GM12878 (cell line): ENCODE results near the gene SULF2. TPM values are rescaled to one million over a fixed set of nuclear protein-coding genes. Genes with fewer than 3 reads are reported as not detected.

ENCODE experiments used
- ATAC-seq: fragments of 200-7000 bp; cut with Tn5 transposase; 3 replicates; pipeline ENCODE4 v1.9.1; 2020; ENCODE audit warnings: mild to moderate bottlenecking, moderate library complexity
- BruUV-seq: library from RNA; stranded (reverse); fragments of 400-500 nt; replicated peaks from 2 replicates; lab custom pipeline; 2021; lab: Mats Ljungman, UMichigan
- CTCF ChIA-PET: fragments of 300-600 bp; sonication (Branson Sonifier 250); formaldehyde crosslinking; extraction: SDS; loops from one replicate; lab custom pipeline; 2021; ENCODE audit warnings: inconsistent platforms; lab: Yijun Ruan, JAX
- POLR2A ChIA-PET: fragments of 350-600 bp; formaldehyde crosslinking; extraction: SDS; loops from one replicate; lab custom pipeline; 2021; ENCODE audit warnings: inconsistent platforms; lab: Charles Lee
- RAD21 ChIA-PET: fragments of 300-600 bp; sonication (Branson Sonifier 250); formaldehyde crosslinking; loops from one replicate; lab custom pipeline; 2023; ENCODE audit warnings: antibody characterized with exemption; ENCODE audit not compliant: unreplicated experiment; lab: Charles Lee
- SMC1A ChIA-PET: fragments of 300-600 bp; sonication (Branson Sonifier 250); formaldehyde crosslinking; loops from one replicate; lab custom pipeline; 2023; ENCODE audit not compliant: unreplicated experiment, uncharacterized antibody; lab: Charles Lee
- DNase-seq: peaks from one replicate; pipeline ENCODE4 v3.0.0-alpha.2; 2011; ENCODE audit warnings: low read depth, low spot score
- FAIRE-seq: peaks from 3 replicates; lab custom pipeline; 2011; peaks lifted over from hg19 to GRCh38; lab: Jason Lieb, UNC
- H2AFZ ChIP-seq: 2 replicates; pipeline ENCODE4 v1.6.0; 2011; ENCODE audit warnings: low read depth, low read length, control low read depth; ENCODE audit not compliant: control insufficient read depth
- H3K27ac ChIP-seq: 2 replicates; pipeline ENCODE4 v1.5.1; 2011; ENCODE audit warnings: control low read depth; ENCODE audit not compliant: control insufficient read depth, insufficient read depth
- H3K27me3 ChIP-seq, 2 experiments: replicated peaks in 1 of 2; 2 replicates each; pipeline versions ENCODE4 v1.6.0 to v1.6.1; 2011; ENCODE audit warnings: low read length in 1 of 2; ENCODE audit not compliant: control insufficient read depth in 2 of 2, insufficient read depth in 2 of 2
- H3K36me3 ChIP-seq, 2 experiments: 2 replicates each; pipeline ENCODE4 v1.5.1; 2011; ENCODE audit warnings: low read length in 1 of 2; ENCODE audit not compliant: control insufficient read depth in 2 of 2, insufficient read depth in 2 of 2
- H3K4me1 ChIP-seq: 2 replicates; pipeline ENCODE4 v1.6.1; 2011; ENCODE audit warnings: mild to moderate bottlenecking, low read length, moderate library complexity, mixed read lengths; ENCODE audit not compliant: control insufficient read depth, insufficient read depth
- H3K4me2 ChIP-seq: 2 replicates; pipeline ENCODE4 v1.6.0; 2011; ENCODE audit warnings: control low read depth; ENCODE audit not compliant: control insufficient read depth, insufficient read depth
- H3K4me3 ChIP-seq: fragments of 200-600 bp; sonication (generic); 2 replicates; pipeline ENCODE4 v1.5.1; 2016
- H3K79me2 ChIP-seq: 2 replicates; pipeline ENCODE4 v1.6.0; 2011; ENCODE audit warnings: low read length; ENCODE audit not compliant: control insufficient read depth, insufficient read depth
- H3K9ac ChIP-seq: 2 replicates; pipeline ENCODE4 v1.8.0; 2011; ENCODE audit warnings: low read length, control low read depth, mixed read lengths; ENCODE audit not compliant: control insufficient read depth, insufficient read depth
- H3K9me3 ChIP-seq: replicated peaks from 3 replicates; pipeline ENCODE4 v1.5.1; 2011; ENCODE audit warnings: mild to moderate bottlenecking, low read length; ENCODE audit not compliant: control insufficient read depth, insufficient read depth
- H4K20me1 ChIP-seq: 2 replicates; pipeline ENCODE4 v1.6.0; 2011; ENCODE audit not compliant: control insufficient read depth, insufficient read depth
- KLF5 ChIP-seq: fragments of 450-650 bp; IDR thresholded peaks from 2 replicates; pipeline ENCODE4 v1.6.1; 2014; ENCODE audit warnings: mild to moderate bottlenecking; ENCODE audit not compliant: partially characterized antibody
- NFXL1 ChIP-seq: fragments of 450-650 bp; IDR thresholded peaks from 2 replicates; pipeline ENCODE4 v1.6.1; 2017; ENCODE audit warnings: antibody characterized with exemption, mild to moderate bottlenecking, borderline replicate concordance
- RUNX3 ChIP-seq: IDR thresholded peaks from 2 replicates; pipeline ENCODE4 v1.6.1; 2012; ENCODE audit warnings: low read length, inconsistent platforms
- SIX5 ChIP-seq: IDR thresholded peaks from 2 replicates; pipeline ENCODE4 v1.6.1; 2011; ENCODE audit warnings: mild to moderate bottlenecking, low read depth, low read length, moderate library complexity; ENCODE audit not compliant: severe bottlenecking
- SMAD5 ChIP-seq: IDR thresholded peaks from 2 replicates; pipeline ENCODE4 v1.6.1; 2016; ENCODE audit warnings: antibody characterized with exemption, low read depth
- SRF ChIP-seq, 2 experiments: IDR thresholded peaks; 2 replicates each; pipeline ENCODE4 v1.6.1; 2011; ENCODE audit warnings: low read depth in 2 of 2, low read length in 2 of 2, mild to moderate bottlenecking in 1 of 2, moderate library complexity in 1 of 2
- WGBS: methylation state at CpG from one replicate; pipeline ENCODE4 v1.1.6; 2016; ENCODE audit warnings: low lambda C conversion rate; ENCODE audit not compliant: insufficient replicate concordance, insufficient coverage; ENCODE audit errors: missing lambda C conversion rate; 5-methylcytosine and 5-hydroxymethylcytosine counted together
- in situ Hi-C: fragments of 300-500 bp; cut with MboI; formaldehyde crosslinking; loops from 9 replicates; pipeline ENCODE4 v1.14.3; 2018; ENCODE audit warnings: mixed read lengths
- intact Hi-C: fragments of 100-400 bp; cut with micrococcal nuclease; formaldehyde crosslinking; loops from one replicate; pipeline ENCODE4 v1.14.2; 2022; ENCODE audit not compliant: unreplicated experiment
- polyA plus RNA-seq, 11 experiments: library from polyadenylated mRNA; depleted of rRNA in 4 of 11; unstranded in 6 of 11; stranded (reverse) in 5 of 11; fragments of >200 nt; fragmentation: Nextera tagmentation in 4 of 11; fragmentation: Illumina TruSeq in 1 of 11; extraction: Ambion mirVana in 4 of 11; extraction: Trizol in 1 of 11; gene quantifications; 1 replicate in 1 of 11; 2 replicates in 10 of 11; pipeline versions ENCODE4 v1.2.1 to v1.2.3, GENCODE V29; 2011 to 2016; ENCODE audit warnings: inconsistent platforms in 2 of 11, missing spikeins in 2 of 11, low read depth in 1 of 11
- total RNA-seq, 4 experiments: library from RNA; depleted of rRNA in 3 of 4; stranded (reverse); fragments of >200 nt in 3 of 4; fragmentation: Illumina TruSeq in 1 of 4; extraction: Trizol in 1 of 4; gene quantifications; 2 replicates each; pipeline versions ENCODE4 v1.2.1 to v1.2.3, GENCODE V29; 2013 to 2021
- TF ChIP-seq, protein P1 (sequence below): fragments of 450-650 bp; IDR thresholded peaks from 2 replicates; pipeline ENCODE4 v1.6.1; 2017; ENCODE audit warnings: antibody characterized with exemption, mild to moderate bottlenecking, moderate library complexity

Gene SULF2
- total and polyA plus RNA-seq, 10 of the 15 experiments (the other 5 are each of a cell fraction or from before 2014, with no cell fraction given) = 0.69 to 4.1 (median 1.6) TPM

DNA sequence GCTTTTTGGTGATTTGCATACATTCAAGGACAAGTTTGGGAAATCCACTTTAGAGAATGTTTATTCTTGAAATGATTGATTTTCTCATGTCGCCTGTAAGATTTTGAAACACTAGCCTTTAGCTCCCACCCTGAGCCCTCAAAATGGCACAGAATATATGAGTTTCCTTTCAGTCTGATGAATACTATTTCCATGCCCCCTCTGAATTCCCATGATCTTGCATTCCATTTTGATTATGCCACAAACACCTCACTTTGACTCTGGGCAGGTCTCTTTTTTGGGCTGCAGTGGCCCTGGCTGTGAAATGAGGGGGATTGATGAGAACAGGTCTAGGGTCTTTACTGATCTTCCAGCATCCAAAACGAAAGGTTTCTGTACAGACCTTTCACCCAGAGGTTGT, 50.4 kb downstream of the SULF2 start:
- Histone ChIP-seq H3K9me3 (no peaks in the 10 kb centered on the region; the same call in 2 of the 3 replicates), H3K79me2 (no peaks in the 10 kb centered on the region), H3K4me1 (no peaks in the 10 kb centered on the region), H3K9ac (no peak overlapping the region), H2AFZ (no peak overlapping the region), H3K36me3 (no peaks in the 10 kb centered on the region), H3K4me2 (no peak overlapping the region), H3K27me3 (no peaks in the 10 kb centered on the region; a peak in 1 of 4 replicates), H3K4me3 (no peak overlapping the region), H4K20me1 (no peaks in the 10 kb centered on the region), H3K27ac (no peak overlapping the region)
- BruUV-seq = no TSS peak
- in situ Hi-C loops (no loop called here), intact Hi-C loops (no loop called here)
- ChIA-PET POLR2A (no interaction called here), SMC1A (no interaction called here), RAD21 (no interaction called here), CTCF (interaction anchor here (0.8 kb wide), 1 partner anchor 9 kb away, joined by 3 read pairs; no protein-coding TSS in a partner anchor)
- DNase-seq (no peak), ATAC-seq (no peak), FAIRE-seq (no peak)
- 10% methylated on average over 2 of the region's 2 CpGs for WGBS
- no peak for TF ChIP-seq RUNX3
- no peak for TF ChIP-seq KLF5
- TF ChIP-seq, protein P1, sequence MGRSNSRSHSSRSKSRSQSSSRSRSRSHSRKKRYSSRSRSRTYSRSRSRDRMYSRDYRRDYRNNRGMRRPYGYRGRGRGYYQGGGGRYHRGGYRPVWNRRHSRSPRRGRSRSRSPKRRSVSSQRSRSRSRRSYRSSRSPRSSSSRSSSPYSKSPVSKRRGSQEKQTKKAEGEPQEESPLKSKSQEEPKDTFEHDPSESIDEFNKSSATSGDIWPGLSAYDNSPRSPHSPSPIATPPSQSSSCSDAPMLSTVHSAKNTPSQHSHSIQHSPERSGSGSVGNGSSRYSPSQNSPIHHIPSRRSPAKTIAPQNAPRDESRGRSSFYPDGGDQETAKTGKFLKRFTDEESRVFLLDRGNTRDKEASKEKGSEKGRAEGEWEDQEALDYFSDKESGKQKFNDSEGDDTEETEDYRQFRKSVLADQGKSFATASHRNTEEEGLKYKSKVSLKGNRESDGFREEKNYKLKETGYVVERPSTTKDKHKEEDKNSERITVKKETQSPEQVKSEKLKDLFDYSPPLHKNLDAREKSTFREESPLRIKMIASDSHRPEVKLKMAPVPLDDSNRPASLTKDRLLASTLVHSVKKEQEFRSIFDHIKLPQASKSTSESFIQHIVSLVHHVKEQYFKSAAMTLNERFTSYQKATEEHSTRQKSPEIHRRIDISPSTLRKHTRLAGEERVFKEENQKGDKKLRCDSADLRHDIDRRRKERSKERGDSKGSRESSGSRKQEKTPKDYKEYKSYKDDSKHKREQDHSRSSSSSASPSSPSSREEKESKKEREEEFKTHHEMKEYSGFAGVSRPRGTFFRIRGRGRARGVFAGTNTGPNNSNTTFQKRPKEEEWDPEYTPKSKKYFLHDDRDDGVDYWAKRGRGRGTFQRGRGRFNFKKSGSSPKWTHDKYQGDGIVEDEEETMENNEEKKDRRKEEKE = no peak

DNA sequence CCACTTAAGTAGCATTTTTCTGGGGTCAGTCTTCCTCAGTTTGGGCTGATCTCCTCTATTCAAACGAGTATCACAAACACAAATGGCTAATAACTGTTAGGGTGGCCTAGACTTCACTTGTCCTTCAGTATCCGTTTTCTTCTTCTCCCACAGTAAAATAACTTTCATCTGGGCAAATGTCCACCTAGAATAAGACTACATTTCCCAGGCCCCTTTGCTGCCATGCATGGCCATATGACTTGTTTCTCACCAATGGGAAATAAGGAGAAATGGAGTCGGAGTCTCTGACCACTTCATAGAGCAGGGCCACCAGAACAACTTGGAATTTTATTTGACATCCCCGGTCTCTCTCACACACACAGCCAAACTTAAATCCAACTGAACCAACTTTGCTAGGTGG, 51.4 kb downstream of the SULF2 start:
- intact Hi-C loops (no loop called here), in situ Hi-C loops (no loop called here)
- TF ChIP-seq SMAD5 = no peak
- no peak for TF ChIP-seq SRF (IDR thresholded peaks at IDR 0.05; ENCODE audit: low read depth in 2 of 2, low read length in 2 of 2)
- peak; percentile 37 for TF ChIP-seq SIX5
- peak; percentile 39; the same call in 1 of the 2 replicates for TF ChIP-seq NFXL1
- 18% methylated on average over 4 of the region's 4 CpGs for WGBS
- Histone ChIP-seq H3K27ac (no peak overlapping the region), H3K4me2 (no peak overlapping the region), H3K9me3 (no peaks in the 10 kb centered on the region; the same call in 2 of the 3 replicates), H3K4me3 (no peak overlapping the region), H3K4me1 (no peaks in the 10 kb centered on the region), H3K79me2 (no peaks in the 10 kb centered on the region), H3K9ac (no peak overlapping the region), H3K27me3 (no peaks in the 10 kb centered on the region; a peak in 1 of 4 replicates), H2AFZ (no peak overlapping the region), H3K36me3 (no peaks in the 10 kb centered on the region), H4K20me1 (no peaks in the 10 kb centered on the region)
- ChIA-PET POLR2A (no interaction called here), SMC1A (no interaction called here), CTCF (no interaction called here), RAD21 (no interaction called here)
- no peak for DNase-seq
- no TSS peak for BruUV-seq
- FAIRE-seq = no peak
- ATAC-seq = no peak
